Stimulated activated naive CD8-positive, alpha-beta T cell treated with anti-CD3 and anti-CD28 coated beads, Interleukin-15, Interleukin-2, amounts not matched to agents 100 ng/mL and 50 ng/mL, for 24 hours (primary cell): ENCODE measurements around the gene NOX1.

Experiments
- H3K27ac Mint-ChIP-seq: one replicate; pipeline ENCODE4 v1.8.0; 2021; ENCODE audit warnings: mild to moderate bottlenecking, mixed read lengths
- H3K27me3 Mint-ChIP-seq: one replicate; pipeline ENCODE4 v1.8.0; 2021; ENCODE audit warnings: mixed read lengths
- H3K36me3 Mint-ChIP-seq: one replicate; pipeline ENCODE4 v1.8.0; 2021; ENCODE audit warnings: low read depth, mixed read lengths
- H3K4me1 Mint-ChIP-seq: one replicate; pipeline ENCODE4 v1.8.0; 2021; ENCODE audit warnings: low read depth, mixed read lengths
- H3K4me3 Mint-ChIP-seq: one replicate; pipeline ENCODE4 v1.8.0; 2021; ENCODE audit warnings: mild to moderate bottlenecking, mixed read lengths
- H3K9me3 Mint-ChIP-seq: one replicate; pipeline ENCODE4 v1.8.0; 2021; ENCODE audit warnings: mixed read lengths

Gene NOX1

GRCh38 chrX:100874325-100874724, at the start of gene NOX1:
TSS of gene NOX1 (minus strand) at chrX:100874359. CDS start at chrX:100874139, 220 bp downstream.
- H3K4me1 Mint-ChIP-seq = no peaks in the 10 kb centered on the region
- no peaks in the 10 kb centered on the region for H3K9me3 Mint-ChIP-seq
- H3K27ac Mint-ChIP-seq = no peak within 1 kb of the TSS
- H3K27me3 Mint-ChIP-seq = no peaks in the 10 kb centered on the region
- no peaks in the 10 kb centered on the region for H3K36me3 Mint-ChIP-seq
- H3K4me3 Mint-ChIP-seq = no peak within 1 kb of the TSS

GRCh38 chrX:100915562-100915961, 41.4 kb upstream of the NOX1 start:
- H3K4me3 Mint-ChIP-seq = no peak overlapping the region
- H3K27me3 Mint-ChIP-seq = no peaks in the 10 kb centered on the region
- H3K27ac Mint-ChIP-seq = no peak overlapping the region
- H3K4me1 Mint-ChIP-seq = no peaks in the 10 kb centered on the region
- no peaks in the 10 kb centered on the region for H3K9me3 Mint-ChIP-seq
- peaks cover 5% of the 10 kb centered on the region for H3K36me3 Mint-ChIP-seq

- no peak overlapping the region for H3K4me3 Mint-ChIP-seq
- H3K4me1 Mint-ChIP-seq = no peaks in the 10 kb centered on the region
- H3K9me3 Mint-ChIP-seq = no peaks in the 10 kb centered on the region
- H3K36me3 Mint-ChIP-seq = peaks cover 5% of the 10 kb centered on the region
- H3K27me3 Mint-ChIP-seq = no peaks in the 10 kb centered on the region
- H3K27ac Mint-ChIP-seq = no peak overlapping the region
These were observed 39.0 kb upstream of the NOX1 start for GRCh38 chrX:100913111-100913510.

GRCh38 chrX:100911731-100912130, 37.6 kb upstream of the NOX1 start:
- Mint-ChIP-seq H3K9me3 (no peaks in the 10 kb centered on the region), H3K36me3 (peaks cover 5% of the 10 kb centered on the region), H3K4me3 (no peak overlapping the region), H3K27ac (no peak overlapping the region), H3K4me1 (no peaks in the 10 kb centered on the region), H3K27me3 (no peaks in the 10 kb centered on the region)

GRCh38 chrX:100905620-100906019, 31.5 kb upstream of the NOX1 start:
- H3K27me3 Mint-ChIP-seq = no peaks in the 10 kb centered on the region
- H3K27ac Mint-ChIP-seq = no peak overlapping the region
- H3K4me1 Mint-ChIP-seq = no peaks in the 10 kb centered on the region
- H3K4me3 Mint-ChIP-seq = no peak overlapping the region
- H3K9me3 Mint-ChIP-seq = no peaks in the 10 kb centered on the region
- no peaks in the 10 kb centered on the region for H3K36me3 Mint-ChIP-seq

GRCh38 chrX:100904433-100904832, 30.3 kb upstream of the NOX1 start:
- Mint-ChIP-seq H3K4me1 (no peaks in the 10 kb centered on the region), H3K27me3 (no peaks in the 10 kb centered on the region), H3K4me3 (no peak overlapping the region), H3K9me3 (no peaks in the 10 kb centered on the region), H3K27ac (no peak overlapping the region), H3K36me3 (no peaks in the 10 kb centered on the region)

GRCh38 chrX:100895365-100896075, 21.4 kb upstream of the NOX1 start:
- no peaks in the 10 kb centered on the region for H3K9me3 Mint-ChIP-seq
- H3K36me3 Mint-ChIP-seq = no peaks in the 10 kb centered on the region
- no peak overlapping the region for H3K4me3 Mint-ChIP-seq
- no peaks in the 10 kb centered on the region for H3K27me3 Mint-ChIP-seq
- H3K4me1 Mint-ChIP-seq = no peaks in the 10 kb centered on the region
- no peak overlapping the region for H3K27ac Mint-ChIP-seq

- no peaks in the 10 kb centered on the region for H3K9me3 Mint-ChIP-seq
- H3K4me3 Mint-ChIP-seq = no peak overlapping the region
- no peak overlapping the region for H3K27ac Mint-ChIP-seq
- no peaks in the 10 kb centered on the region for H3K27me3 Mint-ChIP-seq
- H3K4me1 Mint-ChIP-seq = peaks cover 3% of the 10 kb centered on the region
- H3K36me3 Mint-ChIP-seq = no peaks in the 10 kb centered on the region
These were observed 9.5 kb upstream of the NOX1 start for GRCh38 chrX:100883654-100884053.

GRCh38 chrX:100880368-100880767, 6.2 kb upstream of the NOX1 start:
- H3K4me1 Mint-ChIP-seq = no peaks in the 10 kb centered on the region
- no peaks in the 10 kb centered on the region for H3K27me3 Mint-ChIP-seq
- H3K9me3 Mint-ChIP-seq = no peaks in the 10 kb centered on the region
- H3K36me3 Mint-ChIP-seq = no peaks in the 10 kb centered on the region
- H3K27ac Mint-ChIP-seq = no peak overlapping the region
- H3K4me3 Mint-ChIP-seq = no peak overlapping the region

- no peaks in the 10 kb centered on the region for H3K9me3 Mint-ChIP-seq
- no peaks in the 10 kb centered on the region for H3K27me3 Mint-ChIP-seq
- no peaks in the 10 kb centered on the region for H3K4me1 Mint-ChIP-seq
- H3K4me3 Mint-ChIP-seq = no peak overlapping the region
- H3K27ac Mint-ChIP-seq = no peak overlapping the region
- no peaks in the 10 kb centered on the region for H3K36me3 Mint-ChIP-seq
These were observed 2.3 kb downstream of the NOX1 start for GRCh38 chrX:100871594-100872560.

GRCh38 chrX:100870527-100870926, 3.6 kb downstream of the NOX1 start:
- Mint-ChIP-seq H3K4me1 (no peaks in the 10 kb centered on the region), H3K36me3 (no peaks in the 10 kb centered on the region), H3K27ac (no peak overlapping the region), H3K4me3 (no peak overlapping the region), H3K27me3 (no peaks in the 10 kb centered on the region), H3K9me3 (no peaks in the 10 kb centered on the region)

GRCh38 chrX:100868273-100868672, 5.9 kb downstream of the NOX1 start:
- Mint-ChIP-seq H3K9me3 (no peaks in the 10 kb centered on the region), H3K27ac (no peak overlapping the region), H3K27me3 (no peaks in the 10 kb centered on the region), H3K4me1 (no peaks in the 10 kb centered on the region), H3K4me3 (no peak overlapping the region), H3K36me3 (no peaks in the 10 kb centered on the region)

GRCh38 chrX:100864657-100865391, 9.3 kb downstream of the NOX1 start:
- H3K27ac Mint-ChIP-seq = no peak overlapping the region
- H3K9me3 Mint-ChIP-seq = no peaks in the 10 kb centered on the region
- H3K4me3 Mint-ChIP-seq = no peak overlapping the region
- no peaks in the 10 kb centered on the region for H3K36me3 Mint-ChIP-seq
- no peaks in the 10 kb centered on the region for H3K4me1 Mint-ChIP-seq
- H3K27me3 Mint-ChIP-seq = no peaks in the 10 kb centered on the region

GRCh38 chrX:100863326-100863864, 10.8 kb downstream of the NOX1 start:
- Mint-ChIP-seq H3K9me3 (no peaks in the 10 kb centered on the region), H3K4me3 (no peak overlapping the region), H3K4me1 (no peaks in the 10 kb centered on the region), H3K36me3 (no peaks in the 10 kb centered on the region), H3K27ac (no peak overlapping the region), H3K27me3 (no peaks in the 10 kb centered on the region)

- H3K4me1 Mint-ChIP-seq = no peaks in the 10 kb centered on the region
- H3K36me3 Mint-ChIP-seq = no peaks in the 10 kb centered on the region
- H3K27me3 Mint-ChIP-seq = peaks cover 2% of the 10 kb centered on the region
- no peak overlapping the region for H3K27ac Mint-ChIP-seq
- H3K4me3 Mint-ChIP-seq = no peak overlapping the region
- H3K9me3 Mint-ChIP-seq = no peaks in the 10 kb centered on the region
These were observed 21.3 kb downstream of the NOX1 start for GRCh38 chrX:100852810-100853209.
